Activated naive CD8-positive, alpha-beta T cell treated with anti-CD3 and anti-CD28 coated beads for 36 hours (primary cell): ENCODE data around the gene CDH12. TPM values are rescaled to one million over a fixed set of nuclear protein-coding genes. Genes with fewer than 3 reads are reported as not detected.
"Not testable (repeated sequence)": the region's sequence is repeated elsewhere in the genome, so short reads cannot be mapped to it uniquely, and the experiment has no call there.

ENCODE experiments used
- DNase-seq: peaks from one replicate; pipeline ENCODE4 v3.0.0; 2021
- H3K27ac Mint-ChIP-seq: one replicate; pipeline ENCODE4 v1.8.0; 2022; ENCODE audit warnings: mild to moderate bottlenecking, moderate library complexity, mixed read lengths
- H3K27me3 Mint-ChIP-seq: one replicate; pipeline ENCODE4 v1.8.0; 2022; ENCODE audit warnings: mild to moderate bottlenecking, mixed read lengths
- H3K36me3 Mint-ChIP-seq: one replicate; pipeline ENCODE4 v1.8.0; 2021; ENCODE audit warnings: mild to moderate bottlenecking, mixed read lengths
- H3K4me1 Mint-ChIP-seq: one replicate; pipeline ENCODE4 v1.8.0; 2021; ENCODE audit warnings: mixed read lengths
- H3K4me3 Mint-ChIP-seq: one replicate; pipeline ENCODE4 v1.8.0; 2022; ENCODE audit warnings: mild to moderate bottlenecking, moderate library complexity, mixed read lengths
- H3K9me3 Mint-ChIP-seq: one replicate; pipeline ENCODE4 v1.8.0; 2022; ENCODE audit warnings: mixed read lengths
- total RNA-seq, 2 experiments: library from RNA; stranded (reverse); gene quantifications; one replicate each; pipeline ENCODE4 v1.2.3, GENCODE V29; 2021

Gene CDH12
- total RNA-seq, 2 experiments from 2014 or later: not detected

DNA sequence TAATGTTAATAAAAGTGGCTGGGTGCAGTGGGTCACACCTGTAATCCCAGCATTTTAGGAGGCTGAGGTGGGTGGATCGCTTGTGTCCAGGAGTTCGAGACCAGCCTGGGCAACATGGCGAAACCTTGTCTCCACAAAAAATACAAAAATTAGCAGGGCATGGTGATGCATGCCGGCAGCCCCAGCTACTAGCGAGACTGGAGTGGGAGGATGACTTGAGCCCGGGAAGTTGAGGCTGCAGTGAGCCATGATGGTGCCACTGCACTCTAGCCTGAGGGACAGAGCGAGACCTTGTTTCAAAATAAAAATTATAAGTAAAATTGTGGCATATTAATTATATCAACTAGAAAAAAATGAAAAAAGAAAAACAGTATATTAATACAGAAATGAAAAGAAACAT is 336.6 kb downstream of the CDH12 start:
- H3K36me3 Mint-ChIP-seq, H3K27me3 Mint-ChIP-seq, H3K4me1 Mint-ChIP-seq, H3K4me3 Mint-ChIP-seq, H3K27ac Mint-ChIP-seq, DNase-seq, H3K9me3 Mint-ChIP-seq: not testable (repeated sequence)

DNA sequence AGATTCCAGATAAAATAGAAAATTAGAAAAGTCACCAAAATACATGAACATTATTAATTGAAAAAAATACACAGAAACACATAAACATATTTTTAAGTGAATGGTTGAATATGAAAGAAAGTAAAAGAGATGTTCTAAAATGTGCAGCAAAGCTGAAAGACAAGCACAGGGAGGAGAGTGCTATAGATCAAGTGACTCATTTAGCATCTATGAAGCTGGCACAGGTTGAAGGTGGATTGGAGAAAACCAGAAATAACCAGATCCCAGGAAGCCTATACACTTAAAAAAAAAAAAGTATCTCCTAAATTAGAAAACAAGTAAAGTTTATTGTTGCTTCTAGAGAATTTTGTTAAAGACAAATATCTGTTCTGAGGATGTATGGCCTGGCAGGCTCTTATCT is 338.9 kb downstream of the CDH12 start:
- Mint-ChIP-seq H3K27me3 (no peaks in the 10 kb centered on the region), H3K4me3 (no peak overlapping the region), H3K36me3 (no peaks in the 10 kb centered on the region), H3K9me3 (peaks cover 2% of the 10 kb centered on the region), H3K27ac (no peak overlapping the region), H3K4me1 (no peaks in the 10 kb centered on the region)
- no peak for DNase-seq

DNA sequence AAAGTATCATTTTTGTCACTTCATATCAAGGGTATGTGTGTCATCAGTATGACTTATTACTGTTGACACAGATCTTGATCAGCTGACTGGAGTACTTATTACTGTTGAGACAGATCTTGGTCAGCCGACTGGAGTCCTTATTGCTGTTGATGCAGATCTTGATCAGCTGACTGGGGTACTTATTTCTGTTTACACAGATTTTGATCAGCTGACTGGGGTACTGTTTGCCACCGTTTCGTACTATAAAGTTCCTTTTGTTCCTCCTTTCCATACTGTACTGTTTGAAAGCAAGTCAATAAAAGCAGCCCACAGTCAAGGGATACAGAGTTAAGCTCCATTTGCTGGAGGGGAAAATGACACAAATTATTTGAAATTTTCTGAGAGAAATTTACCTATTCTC is 347.3 kb downstream of the CDH12 start:
- Mint-ChIP-seq H3K4me1 (no peaks in the 10 kb centered on the region), H3K27me3 (no peaks in the 10 kb centered on the region), H3K9me3 (peaks cover 4% of the 10 kb centered on the region), H3K36me3 (no peaks in the 10 kb centered on the region), H3K27ac (no peak overlapping the region), H3K4me3 (no peak overlapping the region)
- DNase-seq: no peak

DNA sequence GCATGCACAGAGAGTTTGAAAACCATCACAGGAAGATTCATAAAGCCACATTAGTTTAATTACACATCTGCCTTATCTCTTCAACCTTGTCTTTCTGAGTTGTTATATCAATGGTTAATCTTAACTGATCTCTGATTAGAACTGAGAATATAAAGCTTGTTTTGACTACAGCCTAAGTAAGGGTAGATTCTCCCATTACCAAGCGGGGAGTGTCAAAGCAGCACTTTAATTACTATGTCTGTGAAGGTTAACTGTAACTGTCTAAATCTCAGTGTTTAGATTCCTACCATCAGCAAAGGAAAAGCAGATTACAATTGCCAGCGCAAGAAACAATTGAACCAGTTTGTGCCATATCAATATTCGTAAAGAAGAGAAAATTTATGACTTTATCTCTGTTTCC is 348.7 kb downstream of the CDH12 start:
- DNase-seq: no peak
- Mint-ChIP-seq H3K27me3 (no peaks in the 10 kb centered on the region), H3K9me3 (peaks cover 4% of the 10 kb centered on the region), H3K4me3 (no peak overlapping the region), H3K36me3 (no peaks in the 10 kb centered on the region), H3K4me1 (no peaks in the 10 kb centered on the region), H3K27ac (no peak overlapping the region)

DNA sequence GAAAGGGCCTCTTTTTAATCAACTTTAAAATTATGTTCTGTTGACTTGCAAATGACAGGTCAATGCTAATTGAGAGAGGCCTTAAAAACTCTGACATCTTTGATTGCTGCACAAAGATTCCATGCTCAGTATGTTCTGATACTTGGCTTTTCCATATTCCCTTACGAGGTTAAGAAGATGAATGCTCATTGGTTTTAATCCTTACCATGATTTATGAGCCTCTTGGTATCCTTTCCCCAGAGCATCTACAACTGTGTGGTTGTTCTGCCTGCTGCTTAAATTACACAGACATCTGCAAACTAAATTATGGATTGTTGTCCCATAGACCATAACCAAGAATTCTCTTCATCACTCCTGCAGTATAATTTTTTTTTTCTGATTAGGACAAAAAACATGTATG is 352.6 kb downstream of the CDH12 start:
- DNase-seq: no peak
- H3K36me3 Mint-ChIP-seq: no peaks in the 10 kb centered on the region
- H3K27ac Mint-ChIP-seq: no peak overlapping the region
- no peaks in the 10 kb centered on the region for H3K4me1 Mint-ChIP-seq
- no peak overlapping the region for H3K4me3 Mint-ChIP-seq
- peaks cover 3% of the 10 kb centered on the region for H3K9me3 Mint-ChIP-seq
- no peaks in the 10 kb centered on the region for H3K27me3 Mint-ChIP-seq

DNA sequence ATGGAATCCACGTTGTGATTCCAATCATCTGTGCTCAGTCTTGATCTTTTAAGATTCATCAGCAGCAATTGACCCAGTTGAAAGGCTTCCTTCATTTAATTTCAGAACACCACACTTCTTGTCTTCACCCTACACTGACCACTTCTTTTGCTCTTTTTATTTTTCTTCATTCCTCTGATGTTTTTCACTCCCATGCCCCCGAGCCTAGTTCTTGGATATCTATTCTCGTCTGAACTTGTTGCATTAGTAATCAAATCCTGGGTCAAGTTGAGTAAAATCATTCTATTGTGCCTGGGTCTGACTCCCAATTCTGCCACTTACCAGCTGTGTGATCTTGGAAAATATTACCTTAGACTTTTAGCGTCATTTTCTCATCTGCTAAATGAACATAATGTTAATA is 356.5 kb downstream of the CDH12 start:
- no peak for DNase-seq
- Mint-ChIP-seq H3K27ac (no peak overlapping the region), H3K4me1 (no peaks in the 10 kb centered on the region), H3K9me3 (peaks cover 3% of the 10 kb centered on the region), H3K27me3 (no peaks in the 10 kb centered on the region), H3K4me3 (no peak overlapping the region), H3K36me3 (no peaks in the 10 kb centered on the region)

DNA sequence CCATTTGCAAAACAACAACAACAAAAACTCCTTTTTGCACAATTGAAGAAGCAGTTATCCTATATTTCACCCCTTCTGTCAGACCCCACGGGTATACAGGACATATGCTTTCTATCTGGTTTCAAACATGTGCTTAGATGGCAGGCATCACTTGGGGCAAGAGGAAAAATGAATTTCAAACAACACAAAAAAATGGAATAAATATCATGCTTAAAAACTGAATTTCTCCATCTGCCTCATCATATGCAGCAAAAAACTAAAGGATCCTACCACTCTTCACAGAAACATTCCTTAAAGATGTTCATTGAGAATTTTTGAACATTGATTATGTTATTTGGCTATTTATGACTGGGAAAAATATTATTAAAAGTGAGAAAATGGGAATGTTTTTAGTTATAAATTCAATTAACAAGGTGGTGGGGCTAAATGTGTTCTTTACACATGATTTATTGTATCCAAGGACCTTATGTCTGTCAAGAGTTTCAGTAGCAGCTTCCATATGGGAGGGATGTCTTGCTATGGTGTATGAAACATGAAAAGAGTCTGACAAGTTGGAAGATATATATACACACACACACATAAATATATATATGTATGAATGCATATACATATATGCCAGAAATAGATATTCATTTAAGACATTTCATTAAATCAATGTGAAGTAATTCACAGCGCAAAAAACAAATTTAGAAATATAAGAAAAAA is 358.0 kb downstream of the CDH12 start:
- peaks cover 3% of the 10 kb centered on the region for H3K9me3 Mint-ChIP-seq
- no peaks in the 10 kb centered on the region for H3K27me3 Mint-ChIP-seq
- no peak for DNase-seq
- no peaks in the 10 kb centered on the region for H3K36me3 Mint-ChIP-seq
- H3K4me1 Mint-ChIP-seq: no peaks in the 10 kb centered on the region
- H3K4me3 Mint-ChIP-seq: no peak overlapping the region
- H3K27ac Mint-ChIP-seq: no peak overlapping the region

DNA sequence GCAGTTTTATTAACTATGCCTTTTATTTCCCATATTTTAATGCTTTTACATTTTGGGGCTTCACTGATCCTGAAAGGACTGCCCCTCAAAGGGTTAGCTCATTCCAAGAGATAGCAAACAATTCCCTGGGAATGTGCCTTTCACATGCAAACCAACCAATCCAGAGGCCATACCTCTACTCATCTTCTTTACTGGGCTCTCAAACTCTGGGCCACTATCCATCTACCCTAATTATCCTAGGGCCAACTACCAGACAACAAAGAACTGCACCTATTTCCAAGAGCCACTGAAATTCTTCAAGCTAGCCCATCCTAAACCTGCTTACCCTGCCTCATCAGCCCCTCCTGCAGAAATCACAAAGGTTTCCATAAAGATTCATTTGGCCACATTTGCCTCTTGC is 364.7 kb downstream of the CDH12 start:
- Mint-ChIP-seq H3K27me3 (no peaks in the 10 kb centered on the region), H3K4me3 (no peak overlapping the region), H3K4me1 (no peaks in the 10 kb centered on the region), H3K27ac (no peak overlapping the region), H3K9me3 (peaks cover 6% of the 10 kb centered on the region), H3K36me3 (no peaks in the 10 kb centered on the region)
- no peak for DNase-seq

DNA sequence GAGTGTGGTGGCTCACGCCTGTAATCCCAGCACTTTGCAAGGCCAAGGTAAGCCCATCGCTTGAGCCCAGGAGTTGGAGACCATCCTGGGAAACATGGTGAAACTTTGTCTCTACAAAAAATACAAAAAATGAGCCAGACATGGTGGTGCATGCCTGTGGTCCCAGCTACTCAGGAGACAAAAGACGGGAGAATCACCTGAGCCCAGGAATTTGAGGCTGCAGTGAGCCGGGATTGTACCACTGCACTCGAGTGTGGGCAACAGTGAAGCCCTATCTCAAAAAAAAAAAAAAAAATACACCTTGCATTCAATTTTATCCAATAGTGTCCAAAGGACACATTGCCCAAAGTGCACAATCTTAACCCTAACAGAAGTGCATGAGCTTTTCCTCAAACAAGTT is 372.8 kb downstream of the CDH12 start:
- Mint-ChIP-seq H3K4me1 (no peaks in the 10 kb centered on the region), H3K36me3 (no peaks in the 10 kb centered on the region), H3K27ac (no peak overlapping the region), H3K9me3 (peaks cover 3% of the 10 kb centered on the region), H3K4me3 (no peak overlapping the region), H3K27me3 (no peaks in the 10 kb centered on the region)
- DNase-seq: no peak

DNA sequence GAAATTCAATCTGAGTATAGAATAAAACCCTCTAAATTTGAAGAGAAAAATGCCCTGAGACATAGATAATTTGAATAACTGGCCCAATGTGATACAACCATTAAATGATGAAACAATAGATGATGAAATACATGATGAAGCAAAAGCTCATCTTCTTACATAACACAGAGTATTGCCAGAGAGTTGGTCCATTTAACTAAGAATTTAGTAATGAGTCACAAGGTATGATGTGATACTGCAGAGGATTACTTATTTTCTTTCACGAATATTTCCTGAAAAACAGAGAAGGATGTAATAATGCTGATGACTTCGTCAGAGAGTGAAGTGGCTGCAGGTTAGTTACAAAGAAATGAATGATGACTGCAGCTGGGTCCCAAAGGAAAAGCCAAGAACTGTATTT is 379.3 kb downstream of the CDH12 start:
- Mint-ChIP-seq H3K27me3 (no peaks in the 10 kb centered on the region), H3K4me3 (no peak overlapping the region), H3K9me3 (peaks cover 9% of the 10 kb centered on the region), H3K27ac (no peak overlapping the region), H3K36me3 (no peaks in the 10 kb centered on the region), H3K4me1 (no peaks in the 10 kb centered on the region)
- no peak for DNase-seq

DNA sequence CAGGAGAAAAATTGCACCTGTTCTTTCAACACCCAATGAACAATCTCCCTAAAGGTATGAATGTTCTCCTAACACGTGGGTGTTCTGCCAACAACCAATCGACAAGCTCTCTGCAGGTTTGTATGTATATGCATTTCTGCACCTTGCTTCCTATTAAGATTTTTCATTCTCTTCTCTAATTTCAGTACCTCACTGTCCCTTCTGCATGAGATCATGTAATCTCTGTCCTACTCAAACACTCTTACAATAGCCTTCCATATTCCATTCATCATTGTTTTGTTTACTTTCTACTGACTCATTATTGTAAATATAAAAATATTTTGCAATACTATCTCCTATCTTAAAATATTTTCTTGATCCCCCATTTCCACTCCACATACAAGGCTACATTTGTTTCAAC is 382.0 kb downstream of the CDH12 start:
- DNase-seq: no peak
- Mint-ChIP-seq H3K4me3 (no peak overlapping the region), H3K36me3 (no peaks in the 10 kb centered on the region), H3K9me3 (peaks cover 9% of the 10 kb centered on the region), H3K27ac (no peak overlapping the region), H3K27me3 (no peaks in the 10 kb centered on the region), H3K4me1 (no peaks in the 10 kb centered on the region)

DNA sequence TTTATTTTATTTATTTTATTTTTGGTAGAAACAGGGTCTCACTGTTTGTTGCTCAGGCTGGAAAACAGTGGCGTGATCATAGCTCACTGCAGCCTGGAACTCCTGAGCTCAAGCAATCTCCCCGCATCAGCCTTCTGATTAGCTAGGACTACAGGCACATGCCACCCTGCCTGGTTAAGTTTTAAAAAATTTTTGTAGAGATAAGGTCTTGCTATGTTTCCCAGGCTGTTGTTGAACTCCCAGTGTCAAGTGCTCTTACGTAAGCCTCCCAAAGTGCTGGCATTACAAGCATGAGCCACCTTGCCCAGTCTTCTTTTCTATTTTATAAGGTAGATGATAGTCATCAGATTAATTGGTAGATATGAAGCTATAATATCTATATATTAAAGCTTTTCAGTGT is 382.7 kb downstream of the CDH12 start:
- peaks cover 7% of the 10 kb centered on the region for H3K9me3 Mint-ChIP-seq
- no peaks in the 10 kb centered on the region for H3K36me3 Mint-ChIP-seq
- H3K27me3 Mint-ChIP-seq: no peaks in the 10 kb centered on the region
- H3K4me3 Mint-ChIP-seq: no peak overlapping the region
- H3K4me1 Mint-ChIP-seq: no peaks in the 10 kb centered on the region
- DNase-seq: no peak
- H3K27ac Mint-ChIP-seq: no peak overlapping the region

DNA sequence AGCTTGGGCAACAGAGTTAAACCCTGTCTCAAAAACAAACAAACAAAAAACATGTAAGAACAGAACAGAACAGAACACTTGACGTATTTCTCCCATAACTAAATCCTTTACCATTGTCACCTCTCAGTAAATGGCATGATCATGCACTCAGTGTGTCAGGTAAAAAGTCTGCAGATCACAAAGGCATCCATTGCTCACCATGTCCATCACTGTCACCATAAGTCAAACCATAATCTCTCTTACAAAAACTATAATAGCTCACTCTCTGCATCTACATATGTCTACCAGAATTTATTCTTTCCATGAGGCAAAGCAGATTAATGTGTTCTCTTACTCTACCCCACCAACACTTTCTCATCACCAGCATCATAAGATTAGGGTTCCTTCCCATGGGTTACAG is 387.5 kb downstream of the CDH12 start:
- H3K27ac Mint-ChIP-seq: no peak overlapping the region
- H3K27me3 Mint-ChIP-seq: no peaks in the 10 kb centered on the region
- no peaks in the 10 kb centered on the region for H3K4me1 Mint-ChIP-seq
- no peak overlapping the region for H3K4me3 Mint-ChIP-seq
- H3K36me3 Mint-ChIP-seq: no peaks in the 10 kb centered on the region
- peaks cover 5% of the 10 kb centered on the region for H3K9me3 Mint-ChIP-seq
- no peak for DNase-seq

DNA sequence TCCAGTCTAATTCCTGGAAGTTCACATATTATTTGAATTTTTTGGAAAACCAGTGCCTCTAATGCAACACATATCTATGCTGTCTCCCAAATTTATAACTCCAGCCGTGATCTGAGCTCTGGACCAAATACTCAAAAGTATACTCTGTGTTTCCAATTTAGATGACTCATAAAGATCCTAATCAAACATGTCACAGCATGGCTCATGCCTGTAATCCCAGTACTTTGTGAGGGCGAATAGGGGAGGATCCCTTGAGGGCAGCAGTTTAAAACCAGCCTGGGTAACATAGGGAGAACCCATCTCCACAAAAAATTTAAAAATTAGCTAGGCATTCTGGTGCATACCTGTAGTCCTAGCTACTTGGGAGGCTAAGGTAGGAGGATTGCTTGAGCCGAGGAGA is 388.0 kb downstream of the CDH12 start:
- peaks cover 5% of the 10 kb centered on the region for H3K9me3 Mint-ChIP-seq
- no peaks in the 10 kb centered on the region for H3K4me1 Mint-ChIP-seq
- H3K27me3 Mint-ChIP-seq: no peaks in the 10 kb centered on the region
- no peaks in the 10 kb centered on the region for H3K36me3 Mint-ChIP-seq
- DNase-seq: no peak
- no peak overlapping the region for H3K4me3 Mint-ChIP-seq
- no peak overlapping the region for H3K27ac Mint-ChIP-seq

DNA sequence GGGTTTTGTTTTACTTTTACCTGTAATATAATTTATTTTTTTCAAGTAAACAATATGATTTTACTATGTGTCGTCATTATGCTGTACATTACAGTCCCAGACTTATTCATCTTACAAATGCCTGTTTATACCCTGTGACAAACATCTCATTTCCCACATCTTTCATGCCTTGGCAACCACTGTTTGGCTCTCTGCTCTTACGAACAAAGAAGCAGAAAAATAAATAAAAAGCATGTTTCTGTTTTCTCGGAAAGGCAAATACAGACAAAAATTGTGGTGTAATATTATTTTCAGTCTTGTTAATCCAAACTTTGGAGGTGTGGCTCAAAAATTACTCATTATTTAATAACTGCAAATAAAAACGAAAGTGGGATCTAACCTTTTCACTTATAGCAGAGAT is 393.0 kb downstream of the CDH12 start:
- H3K9me3 Mint-ChIP-seq: peaks cover 5% of the 10 kb centered on the region
- H3K27ac Mint-ChIP-seq: no peak overlapping the region
- no peaks in the 10 kb centered on the region for H3K36me3 Mint-ChIP-seq
- no peak for DNase-seq
- no peaks in the 10 kb centered on the region for H3K4me1 Mint-ChIP-seq
- no peaks in the 10 kb centered on the region for H3K27me3 Mint-ChIP-seq
- no peak overlapping the region for H3K4me3 Mint-ChIP-seq

DNA sequence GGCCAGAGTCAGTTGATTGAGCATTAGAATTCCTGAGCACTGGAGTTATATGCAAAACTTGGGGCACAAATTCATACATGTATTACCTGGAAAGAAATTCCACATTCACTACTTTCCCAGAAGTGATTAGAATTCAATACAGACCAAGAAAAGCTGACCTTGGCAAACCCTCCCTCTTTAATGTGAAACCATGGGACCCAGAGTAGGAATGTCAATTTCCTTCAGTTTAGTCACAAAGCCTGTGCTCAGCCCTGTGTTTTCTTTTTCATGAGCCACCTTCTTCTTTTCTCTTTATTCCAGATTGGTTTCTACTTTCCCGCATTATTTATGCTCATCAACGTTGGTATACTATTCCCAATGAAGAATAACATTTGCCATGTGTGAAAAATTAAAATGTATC is 420.2 kb downstream of the CDH12 start:
- no peak overlapping the region for H3K27ac Mint-ChIP-seq

DNA sequence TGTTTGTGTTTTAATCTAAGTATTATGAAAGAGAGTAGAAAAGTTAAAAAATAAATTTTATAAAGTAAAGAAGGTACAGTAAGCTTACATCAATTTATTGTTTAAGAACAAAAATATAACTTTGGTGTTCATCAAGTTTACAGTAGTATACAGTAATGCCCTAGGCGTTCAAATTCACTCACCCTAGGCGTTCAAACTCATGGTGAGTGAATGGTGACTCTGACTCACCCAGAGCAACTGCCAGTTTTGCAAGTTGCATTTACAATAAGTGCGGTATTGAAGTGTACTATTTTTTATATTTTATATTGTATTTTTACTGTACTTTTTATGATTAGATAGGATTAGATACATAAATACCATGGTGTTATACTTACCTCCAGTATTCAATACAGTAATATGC is 421.3 kb downstream of the CDH12 start:
- Mint-ChIP-seq H3K27me3 (no peaks in the 10 kb centered on the region), H3K36me3 (no peaks in the 10 kb centered on the region), H3K9me3 (peaks cover 6% of the 10 kb centered on the region), H3K27ac (no peak overlapping the region), H3K4me3 (no peak overlapping the region), H3K4me1 (no peaks in the 10 kb centered on the region)
- DNase-seq: no peak

More for the DNA sequence above, 420.2 kb downstream of the CDH12 start:
- Mint-ChIP-seq H3K9me3 (peaks cover 3% of the 10 kb centered on the region), H3K4me3 (no peak overlapping the region), H3K4me1 (no peaks in the 10 kb centered on the region), H3K36me3 (no peaks in the 10 kb centered on the region), H3K27me3 (no peaks in the 10 kb centered on the region)
- no peak for DNase-seq
